Neural cell (in vitro differentiated cells): ENCODE data around the gene RBMS3. TPM values are rescaled to one million over a fixed set of nuclear protein-coding genes. Genes with fewer than 3 reads are reported as not detected.

Experiments
- H2AFZ ChIP-seq: fragments of 200-600, 300-800 bp; sonication (generic), shearing (Covaris generic); 2 replicates; pipeline ENCODE4 v1.6.0; 2014; ENCODE audit warnings: low read depth, mild to moderate bottlenecking, antibody characterized with exemption, low read length, moderate library complexity
- H3F3A ChIP-seq: fragments of 200-600 bp; shearing (Covaris generic); 2 replicates; pipeline ENCODE4 v1.6.1; 2016; ENCODE audit warnings: mild to moderate bottlenecking, moderate library complexity, mixed read lengths, antibody characterized with exemption, low read length; ENCODE audit not compliant: insufficient read depth, poor library complexity, severe bottlenecking
- H3K27ac ChIP-seq: fragments of 200-600, 300-800 bp; sonication (generic), shearing (Covaris generic); 2 replicates; pipeline ENCODE4 v1.5.1; 2014; ENCODE audit warnings: mild to moderate bottlenecking, low read length, moderate library complexity
- H3K27me3 ChIP-seq: fragments of 300-800, 200-600 bp; sonication (generic), shearing (Covaris generic); 2 replicates; pipeline ENCODE4 v1.6.0; 2014; ENCODE audit warnings: mild to moderate bottlenecking, low read depth, low read length, moderate library complexity; ENCODE audit not compliant: insufficient read depth
- H3K36me3 ChIP-seq: fragments of 300-800, 200-600 bp; sonication (generic), shearing (Covaris generic); 2 replicates; pipeline ENCODE4 v1.5.1; 2014; ENCODE audit warnings: mild to moderate bottlenecking, antibody characterized with exemption, low read length, moderate library complexity; ENCODE audit not compliant: insufficient read depth
- H3K4me2 ChIP-seq: fragments of 300-800, 200-600 bp; sonication (generic), shearing (Covaris generic); 2 replicates; pipeline ENCODE4 v1.6.0; 2014; ENCODE audit warnings: mild to moderate bottlenecking, low read length
- H3K4me3 ChIP-seq: fragments of 300-800, 200-600 bp; sonication (generic), shearing (Covaris generic); 2 replicates; pipeline ENCODE4 v1.5.1; 2014; ENCODE audit warnings: mild to moderate bottlenecking, low read length, moderate library complexity
- H3K79me2 ChIP-seq: fragments of 200-600 bp; shearing (Covaris generic); replicated peaks from 2 replicates; pipeline ENCODE4 v1.6.0; 2014; ENCODE audit warnings: mild to moderate bottlenecking, low read length, moderate library complexity; ENCODE audit not compliant: insufficient read depth
- H3K9ac ChIP-seq: fragments of 300-800, 200-600 bp; sonication (generic), shearing (Covaris generic); 2 replicates; pipeline ENCODE4 v1.6.1; 2016; ENCODE audit warnings: mild to moderate bottlenecking, low read length, mixed read lengths
- H3K9me2 ChIP-seq: fragments of 200-600 bp; shearing (Covaris generic); 2 replicates; pipeline ENCODE4 v1.6.1; 2016; ENCODE audit warnings: mild to moderate bottlenecking, low read length, mixed read lengths; ENCODE audit not compliant: insufficient read depth
- H3K9me3 ChIP-seq: fragments of 200-600, 300-800 bp; sonication (generic), shearing (Covaris generic); 2 replicates; pipeline ENCODE4 v1.6.1; 2016; ENCODE audit warnings: mild to moderate bottlenecking, mixed run types, low read length, moderate library complexity, mixed read lengths
- H4K20me1 ChIP-seq: fragments of 200-600 bp; shearing (Covaris generic); 2 replicates; pipeline ENCODE4 v1.6.1; 2016; ENCODE audit warnings: mild to moderate bottlenecking, mixed run types; ENCODE audit not compliant: insufficient read depth
- EP300 ChIP-seq: fragments of 450-650 bp; conservative IDR thresholded peaks from 2 replicates; pipeline ENCODE4 v1.6.1; 2014; ENCODE audit warnings: antibody characterized with exemption, mild to moderate bottlenecking, moderate library complexity; ENCODE audit not compliant: poor library complexity, severe bottlenecking
- EZH2 ChIP-seq: fragments of 200-600, 300-800 bp; shearing (Covaris generic), sonication (generic); IDR thresholded peaks from 2 replicates; pipeline ENCODE4 v1.6.1; 2014; ENCODE audit warnings: antibody characterized with exemption, low read length, borderline replicate concordance, mild to moderate bottlenecking; ENCODE audit not compliant: insufficient read depth, poor library complexity, severe bottlenecking
- MXI1 ChIP-seq: fragments of 450-650 bp; conservative IDR thresholded peaks from 2 replicates; pipeline ENCODE4 v1.6.1; 2014; ENCODE audit warnings: antibody characterized with exemption, mild to moderate bottlenecking; ENCODE audit not compliant: poor library complexity, severe bottlenecking
- POLR2AphosphoS5 ChIP-seq: IDR thresholded peaks from 2 replicates; pipeline ENCODE4 v1.6.1; 2012
- RAD21 ChIP-seq: fragments of 450-650 bp; conservative IDR thresholded peaks from 2 replicates; pipeline ENCODE4 v1.6.1; 2014; ENCODE audit warnings: antibody characterized with exemption, mild to moderate bottlenecking, moderate library complexity
- SMC3 ChIP-seq: fragments of 450-650 bp; conservative IDR thresholded peaks from 2 replicates; pipeline ENCODE4 v1.6.1; 2014; ENCODE audit warnings: antibody characterized with exemption, mild to moderate bottlenecking, moderate library complexity; ENCODE audit not compliant: poor library complexity
- TAF1 ChIP-seq: IDR thresholded peaks from 2 replicates; pipeline ENCODE4 v1.6.1; 2012; ENCODE audit warnings: low read depth
- polyA plus RNA-seq: library from polyadenylated mRNA; depleted of rRNA; stranded (reverse); fragments of >200 nt; gene quantifications from 2 replicates; pipeline ENCODE4 v1.2.3, GENCODE V29; 2014
- TF ChIP-seq, protein P1 (sequence below): IDR thresholded peaks from 2 replicates; pipeline ENCODE4 v1.6.1; 2012; ENCODE audit warnings: borderline replicate concordance
- TF ChIP-seq, protein P2 (sequence below): fragments of 450-650 bp; IDR thresholded peaks from 2 replicates; pipeline ENCODE4 v1.5.1; 2014; ENCODE audit warnings: antibody characterized with exemption, mild to moderate bottlenecking, moderate library complexity; ENCODE audit not compliant: poor library complexity, severe bottlenecking

The RBMS3 gene
- polyA plus RNA-seq, 1 donor from 2014 or later: 0.53 TPM

DNA sequence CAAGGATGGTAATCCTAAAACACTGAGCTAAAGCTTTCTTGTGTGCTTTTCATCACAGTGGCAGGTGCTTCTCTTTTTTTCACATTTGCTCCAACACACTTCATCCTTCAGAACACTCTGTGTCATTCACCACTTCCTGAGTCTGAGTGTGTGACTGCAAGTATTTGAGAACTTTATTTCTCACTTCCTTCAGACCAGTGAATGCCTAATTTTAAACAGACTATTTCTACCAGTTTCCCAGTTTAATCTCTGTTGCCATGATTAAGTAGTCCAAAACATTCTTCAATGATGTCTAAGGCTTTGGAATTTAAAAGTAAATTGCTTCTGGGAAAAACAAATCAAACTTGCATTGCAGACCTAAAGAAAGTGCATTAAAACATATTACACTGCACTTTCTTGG lies 541.2 kb downstream of the RBMS3 start:
- Histone ChIP-seq H3K27me3 (no peaks in the 10 kb centered on the region), H3K36me3 (no peaks in the 10 kb centered on the region), H3K4me2 (no peak overlapping the region), H3K27ac (no peak overlapping the region), H3K79me2 (no peaks in the 10 kb centered on the region), H4K20me1 (no peaks in the 10 kb centered on the region), H3K4me3 (no peak overlapping the region), H3F3A (no peaks in the 10 kb centered on the region), H3K9ac (no peak overlapping the region), H3K9me2 (no peaks in the 10 kb centered on the region), H3K9me3 (no peaks in the 10 kb centered on the region), H2AFZ (no peak overlapping the region)
- TF ChIP-seq EZH2 (no peak), RAD21 (no peak)

DNA sequence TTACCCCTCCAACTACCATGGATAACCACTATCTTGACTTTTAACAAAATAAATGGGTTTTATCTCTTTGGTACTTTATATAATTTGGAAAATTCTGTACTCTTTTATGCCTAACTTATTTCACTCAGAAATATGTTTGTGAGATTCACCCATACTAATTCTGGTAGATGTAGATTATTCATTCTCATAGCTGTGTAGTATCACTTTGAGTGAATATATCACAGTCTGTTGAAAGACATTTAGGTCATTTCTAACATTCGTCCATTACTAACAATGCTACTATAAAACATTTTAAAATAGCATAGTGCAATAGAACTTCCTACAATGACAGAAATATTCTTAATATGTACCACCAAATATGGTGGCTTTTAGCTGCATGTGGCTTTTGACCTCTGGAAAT lies 542.4 kb downstream of the RBMS3 start:
- no peak overlapping the region for H3K9ac ChIP-seq
- H3F3A ChIP-seq: no peaks in the 10 kb centered on the region
- H3K36me3 ChIP-seq: no peaks in the 10 kb centered on the region
- H3K4me3 ChIP-seq: no peak overlapping the region
- no peaks in the 10 kb centered on the region for H3K9me2 ChIP-seq
- H3K27me3 ChIP-seq: no peaks in the 10 kb centered on the region
- H3K4me2 ChIP-seq: no peak overlapping the region
- no peaks in the 10 kb centered on the region for H3K79me2 ChIP-seq
- H3K27ac ChIP-seq: no peak overlapping the region
- TF ChIP-seq, protein P1, sequence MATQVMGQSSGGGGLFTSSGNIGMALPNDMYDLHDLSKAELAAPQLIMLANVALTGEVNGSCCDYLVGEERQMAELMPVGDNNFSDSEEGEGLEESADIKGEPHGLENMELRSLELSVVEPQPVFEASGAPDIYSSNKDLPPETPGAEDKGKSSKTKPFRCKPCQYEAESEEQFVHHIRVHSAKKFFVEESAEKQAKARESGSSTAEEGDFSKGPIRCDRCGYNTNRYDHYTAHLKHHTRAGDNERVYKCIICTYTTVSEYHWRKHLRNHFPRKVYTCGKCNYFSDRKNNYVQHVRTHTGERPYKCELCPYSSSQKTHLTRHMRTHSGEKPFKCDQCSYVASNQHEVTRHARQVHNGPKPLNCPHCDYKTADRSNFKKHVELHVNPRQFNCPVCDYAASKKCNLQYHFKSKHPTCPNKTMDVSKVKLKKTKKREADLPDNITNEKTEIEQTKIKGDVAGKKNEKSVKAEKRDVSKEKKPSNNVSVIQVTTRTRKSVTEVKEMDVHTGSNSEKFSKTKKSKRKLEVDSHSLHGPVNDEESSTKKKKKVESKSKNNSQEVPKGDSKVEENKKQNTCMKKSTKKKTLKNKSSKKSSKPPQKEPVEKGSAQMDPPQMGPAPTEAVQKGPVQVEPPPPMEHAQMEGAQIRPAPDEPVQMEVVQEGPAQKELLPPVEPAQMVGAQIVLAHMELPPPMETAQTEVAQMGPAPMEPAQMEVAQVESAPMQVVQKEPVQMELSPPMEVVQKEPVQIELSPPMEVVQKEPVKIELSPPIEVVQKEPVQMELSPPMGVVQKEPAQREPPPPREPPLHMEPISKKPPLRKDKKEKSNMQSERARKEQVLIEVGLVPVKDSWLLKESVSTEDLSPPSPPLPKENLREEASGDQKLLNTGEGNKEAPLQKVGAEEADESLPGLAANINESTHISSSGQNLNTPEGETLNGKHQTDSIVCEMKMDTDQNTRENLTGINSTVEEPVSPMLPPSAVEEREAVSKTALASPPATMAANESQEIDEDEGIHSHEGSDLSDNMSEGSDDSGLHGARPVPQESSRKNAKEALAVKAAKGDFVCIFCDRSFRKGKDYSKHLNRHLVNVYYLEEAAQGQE: no peak
- TF ChIP-seq SMC3: no peak
- TF ChIP-seq EZH2: no peak
- TF ChIP-seq EP300: no peak
- no peak for TF ChIP-seq TAF1
- TF ChIP-seq POLR2AphosphoS5: no peak
- TF ChIP-seq, protein P2, sequence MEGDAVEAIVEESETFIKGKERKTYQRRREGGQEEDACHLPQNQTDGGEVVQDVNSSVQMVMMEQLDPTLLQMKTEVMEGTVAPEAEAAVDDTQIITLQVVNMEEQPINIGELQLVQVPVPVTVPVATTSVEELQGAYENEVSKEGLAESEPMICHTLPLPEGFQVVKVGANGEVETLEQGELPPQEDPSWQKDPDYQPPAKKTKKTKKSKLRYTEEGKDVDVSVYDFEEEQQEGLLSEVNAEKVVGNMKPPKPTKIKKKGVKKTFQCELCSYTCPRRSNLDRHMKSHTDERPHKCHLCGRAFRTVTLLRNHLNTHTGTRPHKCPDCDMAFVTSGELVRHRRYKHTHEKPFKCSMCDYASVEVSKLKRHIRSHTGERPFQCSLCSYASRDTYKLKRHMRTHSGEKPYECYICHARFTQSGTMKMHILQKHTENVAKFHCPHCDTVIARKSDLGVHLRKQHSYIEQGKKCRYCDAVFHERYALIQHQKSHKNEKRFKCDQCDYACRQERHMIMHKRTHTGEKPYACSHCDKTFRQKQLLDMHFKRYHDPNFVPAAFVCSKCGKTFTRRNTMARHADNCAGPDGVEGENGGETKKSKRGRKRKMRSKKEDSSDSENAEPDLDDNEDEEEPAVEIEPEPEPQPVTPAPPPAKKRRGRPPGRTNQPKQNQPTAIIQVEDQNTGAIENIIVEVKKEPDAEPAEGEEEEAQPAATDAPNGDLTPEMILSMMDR: no peak
- no peak for TF ChIP-seq RAD21
- TF ChIP-seq MXI1: no peak
- no peaks in the 10 kb centered on the region for H3K9me3 ChIP-seq
- H4K20me1 ChIP-seq: no peaks in the 10 kb centered on the region
- no peak overlapping the region for H2AFZ ChIP-seq

DNA sequence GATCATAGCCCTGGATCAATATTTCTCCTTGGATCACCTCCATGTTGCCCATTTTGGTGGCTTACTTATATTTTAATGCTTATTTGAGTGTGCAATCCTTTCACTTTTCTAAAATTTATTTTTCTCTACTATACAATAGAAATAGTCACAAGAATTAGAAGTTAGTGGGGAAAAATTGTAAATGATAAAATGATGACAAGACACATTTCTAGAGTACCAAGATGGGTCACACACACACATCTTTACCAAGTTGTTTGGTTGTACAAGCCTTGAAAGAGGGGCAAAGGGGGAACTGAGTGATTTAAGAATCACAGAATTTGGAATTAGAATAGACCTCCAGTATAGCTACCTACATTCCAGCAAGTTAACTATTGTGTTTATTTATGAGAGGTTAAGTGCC lies 545.8 kb downstream of the RBMS3 start:
- TF ChIP-seq RAD21: no peak
- no peak for TF ChIP-seq TAF1
- TF ChIP-seq, protein P1: no peak
- TF ChIP-seq SMC3: no peak
- no peak for TF ChIP-seq EP300
- TF ChIP-seq, protein P2: no peak
- no peak for TF ChIP-seq POLR2AphosphoS5
- no peak for TF ChIP-seq MXI1
- TF ChIP-seq EZH2: no peak
- Histone ChIP-seq H3K9ac (no peak overlapping the region), H2AFZ (no peak overlapping the region), H3F3A (no peaks in the 10 kb centered on the region), H3K4me2 (no peak overlapping the region), H3K4me3 (no peak overlapping the region), H3K27me3 (no peaks in the 10 kb centered on the region), H3K9me2 (no peaks in the 10 kb centered on the region), H3K79me2 (no peaks in the 10 kb centered on the region), H3K27ac (no peak overlapping the region), H3K9me3 (no peaks in the 10 kb centered on the region), H4K20me1 (no peaks in the 10 kb centered on the region), H3K36me3 (no peaks in the 10 kb centered on the region)
